MM.1S (cell line): ENCODE results near the gene MSANTD1.

Experiments used
- CTCF ChIP-seq: fragments of 300-600 bp; sonication (generic); IDR thresholded peaks from 2 replicates; pipeline ENCODE4 v1.5.1; 2016; ENCODE audit warnings: antibody characterized with exemption, low read length, mixed read lengths
- EZH2 ChIP-seq: fragments of 300-600 bp; sonication (generic); optimal IDR thresholded peaks from 2 replicates; pipeline ENCODE3; 2017; ENCODE audit warnings: low read depth, mild to moderate bottlenecking, antibody characterized with exemption, low read length, mixed read lengths

DNA sequence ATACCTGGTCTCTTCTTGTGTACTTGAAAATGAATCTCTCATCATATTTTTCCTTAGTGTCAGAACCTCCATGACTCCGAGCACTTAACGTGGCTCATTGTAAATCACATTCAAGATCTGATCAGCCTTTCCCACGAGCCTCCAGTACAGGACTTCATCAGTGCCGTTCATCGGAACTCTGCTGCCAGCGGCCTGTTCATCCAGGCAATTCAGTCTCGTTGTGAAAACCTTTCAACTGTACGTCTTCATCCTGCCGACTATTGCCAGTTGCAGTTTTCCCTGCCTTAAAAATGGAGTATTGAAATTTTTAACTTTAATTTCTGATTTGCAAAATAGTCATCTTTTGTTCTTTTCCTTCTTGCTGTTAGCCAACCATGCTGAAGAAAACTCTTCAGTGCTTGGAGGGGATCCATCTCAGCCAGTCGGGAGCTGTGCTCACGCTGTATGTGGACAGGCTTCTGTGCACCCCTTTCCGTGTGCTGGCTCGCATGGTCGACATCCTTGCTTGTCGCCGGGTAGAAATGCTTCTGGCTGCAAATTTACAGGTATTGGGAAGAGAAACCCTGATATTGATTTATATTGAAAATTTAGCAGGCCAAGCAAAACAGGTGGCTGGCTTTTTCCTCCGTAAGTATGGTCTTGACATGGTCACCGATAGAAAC lies 42.4 kb upstream of the MSANTD1 start:
- TF ChIP-seq CTCF, result no peak
- no peak for TF ChIP-seq EZH2
